ENCODE data around the gene NLRP12. TPM values are rescaled to one million over a fixed set of nuclear protein-coding genes. Genes with fewer than 3 reads are reported as not detected.

The NLRP12 gene
- polyA plus RNA-seq, 2 of the 4 experiments (the other 2 are of a cell fraction): 0.03 TPM

DNA sequence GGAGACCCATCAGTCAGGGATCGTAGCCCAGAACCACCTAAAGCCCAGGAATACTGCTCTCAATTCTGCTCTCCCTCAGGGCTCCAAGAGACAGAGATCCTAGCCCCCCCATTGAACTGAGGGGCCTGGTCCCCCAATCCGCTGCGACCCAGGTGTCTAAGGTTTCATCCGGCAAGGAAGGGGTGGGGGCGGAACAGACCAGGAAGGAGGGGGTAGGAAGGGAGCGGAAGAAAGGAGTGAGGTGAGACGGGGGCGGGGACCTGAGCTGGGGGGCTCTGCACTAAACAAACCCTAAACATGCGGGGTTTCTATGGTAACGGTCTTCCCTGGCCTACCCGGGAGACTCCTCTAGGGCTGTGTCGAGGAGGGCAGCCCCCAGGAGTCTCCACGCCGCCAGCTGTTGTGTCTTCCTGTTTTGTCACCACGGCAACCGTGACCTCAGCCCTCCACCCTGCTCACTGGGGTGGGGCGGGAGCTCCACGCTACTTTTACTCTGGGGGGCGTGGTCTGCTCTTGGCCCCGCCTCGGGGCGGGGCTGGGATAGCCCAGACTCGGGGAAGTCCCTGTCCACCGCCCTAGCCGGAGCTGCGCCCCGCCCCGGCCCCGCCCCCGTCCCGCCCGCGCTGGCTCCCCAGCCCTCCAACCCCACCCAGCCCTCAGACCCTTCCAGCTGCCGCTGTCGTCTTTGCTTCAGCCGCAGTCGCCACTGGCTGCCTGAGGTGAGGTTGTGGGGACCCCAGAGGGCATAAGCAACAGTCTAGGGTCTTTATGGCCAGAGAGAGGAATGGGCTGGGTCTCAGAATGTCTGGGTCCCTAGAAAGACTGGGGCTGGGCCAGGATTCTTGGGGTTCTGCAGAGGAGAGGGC lies 43.3 kb upstream of the NLRP12 start, which contains the start of gene MYADM:
Gene MYADM (plus strand): TSS at position 659 of the 866 bp plus-strand sequence. CDS start 5,647 bp downstream, outside the sequence.
- peak within 1 kb of the TSS; percentile 69 for H3K4me3 ChIP-seq
- peak within 1 kb of the TSS; percentile 93 for H3K4me2 ChIP-seq
- H3K9me3 ChIP-seq: no peaks in the 10 kb centered on the region
- peak; percentile 48 to 57 for ATAC-seq
- ChIA-PET CTCF (interaction anchor here (0.6 to 3.6 kb wide), 9 partner anchors 10 to 231 kb away, joined by 3 to 22 read pairs (median 10); partner anchors contain the start of gene PRKCG), POLR2A (interaction anchor here (0.7 to 4.2 kb wide), 16 partner anchors 8 to 322 kb away, joined by 4 to 54 read pairs (median 10); partner anchors contain the start of genes CNOT3, MBOAT7, PRKCG and PRPF31)
- peak; percentile 99 to 100 for DNase-seq (ENCODE audit: low read depth in 1 of 2, low spot score in 1 of 2)
- H3K4me1 ChIP-seq: peaks cover 34% of the 10 kb centered on the region
- under 1% methylated on average over 17 of the region's 37 CpGs for WGBS (ENCODE audit: missing lambda C conversion rate)
- no peak for FAIRE-seq
- H3K27ac ChIP-seq: peak within 1 kb of the TSS; percentile 94
- TF ChIP-seq FOSL2 (IDR thresholded peaks at IDR 0.05): no peak
- TF ChIP-seq FOSL2 (CRISPR knock-in tag; IDR thresholded peaks at IDR 0.05): no peak; the same call in 1 of the 2 replicates
- TF ChIP-seq, protein P1, sequence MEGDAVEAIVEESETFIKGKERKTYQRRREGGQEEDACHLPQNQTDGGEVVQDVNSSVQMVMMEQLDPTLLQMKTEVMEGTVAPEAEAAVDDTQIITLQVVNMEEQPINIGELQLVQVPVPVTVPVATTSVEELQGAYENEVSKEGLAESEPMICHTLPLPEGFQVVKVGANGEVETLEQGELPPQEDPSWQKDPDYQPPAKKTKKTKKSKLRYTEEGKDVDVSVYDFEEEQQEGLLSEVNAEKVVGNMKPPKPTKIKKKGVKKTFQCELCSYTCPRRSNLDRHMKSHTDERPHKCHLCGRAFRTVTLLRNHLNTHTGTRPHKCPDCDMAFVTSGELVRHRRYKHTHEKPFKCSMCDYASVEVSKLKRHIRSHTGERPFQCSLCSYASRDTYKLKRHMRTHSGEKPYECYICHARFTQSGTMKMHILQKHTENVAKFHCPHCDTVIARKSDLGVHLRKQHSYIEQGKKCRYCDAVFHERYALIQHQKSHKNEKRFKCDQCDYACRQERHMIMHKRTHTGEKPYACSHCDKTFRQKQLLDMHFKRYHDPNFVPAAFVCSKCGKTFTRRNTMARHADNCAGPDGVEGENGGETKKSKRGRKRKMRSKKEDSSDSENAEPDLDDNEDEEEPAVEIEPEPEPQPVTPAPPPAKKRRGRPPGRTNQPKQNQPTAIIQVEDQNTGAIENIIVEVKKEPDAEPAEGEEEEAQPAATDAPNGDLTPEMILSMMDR (IDR thresholded peaks at IDR 0.05): no peak
- TF ChIP-seq FOSB (CRISPR knock-in tag; IDR thresholded peaks at IDR 0.05): peak; percentile 76
- TF ChIP-seq, protein P2, sequence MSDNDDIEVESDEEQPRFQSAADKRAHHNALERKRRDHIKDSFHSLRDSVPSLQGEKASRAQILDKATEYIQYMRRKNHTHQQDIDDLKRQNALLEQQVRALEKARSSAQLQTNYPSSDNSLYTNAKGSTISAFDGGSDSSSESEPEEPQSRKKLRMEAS (IDR thresholded peaks at IDR 0.05): peak; percentile 73
- TF ChIP-seq MAZ (IDR thresholded peaks at IDR 0.05; ENCODE audit: borderline replicate concordance, low read depth, low read length): peak; percentile 97
- TF ChIP-seq, protein P3, sequence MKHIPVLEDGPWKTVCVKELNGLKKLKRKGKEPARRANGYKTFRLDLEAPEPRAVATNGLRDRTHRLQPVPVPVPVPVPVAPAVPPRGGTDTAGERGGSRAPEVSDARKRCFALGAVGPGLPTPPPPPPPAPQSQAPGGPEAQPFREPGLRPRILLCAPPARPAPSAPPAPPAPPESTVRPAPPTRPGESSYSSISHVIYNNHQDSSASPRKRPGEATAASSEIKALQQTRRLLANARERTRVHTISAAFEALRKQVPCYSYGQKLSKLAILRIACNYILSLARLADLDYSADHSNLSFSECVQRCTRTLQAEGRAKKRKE (CRISPR knock-in tag; IDR thresholded peaks at IDR 0.05; ENCODE audit: low read depth): 0 out of 2 replicates have a peak, but pooled peaks have one; percentile 45
- no peak for TF ChIP-seq ZSCAN20 (CRISPR knock-in tag; IDR thresholded peaks at IDR 0.05)
- TF ChIP-seq NPAS2 (CRISPR knock-in tag; IDR thresholded peaks at IDR 0.05; ENCODE audit: borderline replicate concordance): no peak
- peak; percentile 82 for TF ChIP-seq HOXA7 (CRISPR knock-in tag; IDR thresholded peaks at IDR 0.05)
- no peak for TF ChIP-seq BHLHE40 (IDR thresholded peaks at IDR 0.05; ENCODE audit: low read depth, low read length)
- TF ChIP-seq NFE2L2 (conservative IDR thresholded peaks at IDR 0.05; ENCODE audit: low read length): no peak
- TF ChIP-seq RFX5 (IDR thresholded peaks at IDR 0.05): peak; percentile 37; the same call in 1 of the 2 replicates
- no peak; the same call in 1 of the 2 replicates for TF ChIP-seq TP53 (CRISPR knock-in tag; IDR thresholded peaks at IDR 0.05)
- TF ChIP-seq, protein P4, sequence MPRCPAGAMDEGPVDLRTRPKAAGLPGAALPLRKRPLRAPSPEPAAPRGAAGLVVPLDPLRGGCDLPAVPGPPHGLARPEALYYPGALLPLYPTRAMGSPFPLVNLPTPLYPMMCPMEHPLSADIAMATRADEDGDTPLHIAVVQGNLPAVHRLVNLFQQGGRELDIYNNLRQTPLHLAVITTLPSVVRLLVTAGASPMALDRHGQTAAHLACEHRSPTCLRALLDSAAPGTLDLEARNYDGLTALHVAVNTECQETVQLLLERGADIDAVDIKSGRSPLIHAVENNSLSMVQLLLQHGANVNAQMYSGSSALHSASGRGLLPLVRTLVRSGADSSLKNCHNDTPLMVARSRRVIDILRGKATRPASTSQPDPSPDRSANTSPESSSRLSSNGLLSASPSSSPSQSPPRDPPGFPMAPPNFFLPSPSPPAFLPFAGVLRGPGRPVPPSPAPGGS (IDR thresholded peaks at IDR 0.05): peak; percentile 69; the same call in 2 of the 3 replicates
- peak; percentile 17; the same call in 1 of the 2 replicates for TF ChIP-seq PHF8 (IDR thresholded peaks at IDR 0.05; ENCODE audit: borderline replicate concordance, low read depth)
- TF ChIP-seq RARB (CRISPR knock-in tag; IDR thresholded peaks at IDR 0.05): 0 out of 2 replicates have a peak, but pooled peaks have one; percentile 13
- no peak for TF ChIP-seq RNF2 (IDR thresholded peaks at IDR 0.05; ENCODE audit: borderline replicate concordance, low read depth)
- TF ChIP-seq TFCP2L1 (CRISPR knock-in tag; IDR thresholded peaks at IDR 0.05): peak; percentile 96
- TF ChIP-seq, protein P5, sequence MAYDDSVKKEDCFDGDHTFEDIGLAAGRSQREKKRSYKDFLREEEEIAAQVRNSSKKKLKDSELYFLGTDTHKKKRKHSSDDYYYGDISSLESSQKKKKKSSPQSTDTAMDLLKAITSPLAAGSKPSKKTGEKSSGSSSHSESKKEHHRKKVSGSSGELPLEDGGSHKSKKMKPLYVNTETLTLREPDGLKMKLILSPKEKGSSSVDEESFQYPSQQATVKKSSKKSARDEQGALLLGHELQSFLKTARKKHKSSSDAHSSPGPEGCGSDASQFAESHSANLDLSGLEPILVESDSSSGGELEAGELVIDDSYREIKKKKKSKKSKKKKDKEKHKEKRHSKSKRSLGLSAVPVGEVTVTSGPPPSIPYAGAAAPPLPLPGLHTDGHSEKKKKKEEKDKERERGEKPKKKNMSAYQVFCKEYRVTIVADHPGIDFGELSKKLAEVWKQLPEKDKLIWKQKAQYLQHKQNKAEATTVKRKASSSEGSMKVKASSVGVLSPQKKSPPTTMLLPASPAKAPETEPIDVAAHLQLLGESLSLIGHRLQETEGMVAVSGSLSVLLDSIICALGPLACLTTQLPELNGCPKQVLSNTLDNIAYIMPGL (CRISPR knock-in tag; IDR thresholded peaks at IDR 0.05; ENCODE audit: borderline replicate concordance): no peak
- TF ChIP-seq ESRRA (IDR thresholded peaks at IDR 0.05; ENCODE audit: borderline replicate concordance, low read length): no peak
- TF ChIP-seq RCOR1 (IDR thresholded peaks at IDR 0.05; ENCODE audit: low read depth, low read length): no peak
- TF ChIP-seq EP300 (IDR thresholded peaks at IDR 0.05): peak in 1 of 2 experiments; percentile 57; a peak in 1 of 5 replicates
- TF ChIP-seq, protein P6, sequence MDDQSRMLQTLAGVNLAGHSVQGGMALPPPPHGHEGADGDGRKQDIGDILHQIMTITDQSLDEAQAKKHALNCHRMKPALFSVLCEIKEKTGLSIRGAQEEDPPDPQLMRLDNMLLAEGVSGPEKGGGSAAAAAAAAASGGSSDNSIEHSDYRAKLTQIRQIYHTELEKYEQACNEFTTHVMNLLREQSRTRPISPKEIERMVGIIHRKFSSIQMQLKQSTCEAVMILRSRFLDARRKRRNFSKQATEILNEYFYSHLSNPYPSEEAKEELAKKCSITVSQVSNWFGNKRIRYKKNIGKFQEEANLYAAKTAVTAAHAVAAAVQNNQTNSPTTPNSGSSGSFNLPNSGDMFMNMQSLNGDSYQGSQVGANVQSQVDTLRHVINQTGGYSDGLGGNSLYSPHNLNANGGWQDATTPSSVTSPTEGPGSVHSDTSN (IDR thresholded peaks at IDR 0.05): peak; percentile 91
- peak; percentile 75 for TF ChIP-seq GATA3 (IDR thresholded peaks at IDR 0.05; ENCODE audit: borderline replicate concordance)
- TF ChIP-seq POLR2AphosphoS2 (conservative IDR thresholded peaks at IDR 0.05; ENCODE audit: low read length): peak; percentile 95
- TF ChIP-seq MYC (IDR thresholded peaks at IDR 0.05; ENCODE audit: borderline replicate concordance, low read length): peak; percentile 91
- TF ChIP-seq, protein P7, sequence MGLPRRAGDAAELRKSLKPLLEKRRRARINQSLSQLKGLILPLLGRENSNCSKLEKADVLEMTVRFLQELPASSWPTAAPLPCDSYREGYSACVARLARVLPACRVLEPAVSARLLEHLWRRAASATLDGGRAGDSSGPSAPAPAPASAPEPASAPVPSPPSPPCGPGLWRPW (IDR thresholded peaks at IDR 0.05): no peak
- no peak for TF ChIP-seq MAFK (IDR thresholded peaks at IDR 0.05; ENCODE audit: partially characterized antibody)
- TF ChIP-seq SMC3 (IDR thresholded peaks at IDR 0.05): no peak
- TF ChIP-seq EHF (CRISPR knock-in tag; IDR thresholded peaks at IDR 0.05): peak; percentile 34; the same call in 1 of the 2 replicates
- TF ChIP-seq HOXB13 (CRISPR knock-in tag; IDR thresholded peaks at IDR 0.05; ENCODE audit: low read depth): no peak
- TF ChIP-seq HEYL (CRISPR knock-in tag; IDR thresholded peaks at IDR 0.05): no peak
